NCI-H2029 (cell line): ENCODE results near the gene SPEM1.

ENCODE experiments used
- DNase-seq: peaks from one replicate; lab custom pipeline; 2025; lab: John Stamatoyannopoulos, UW

SPEM1 gene

DNA sequence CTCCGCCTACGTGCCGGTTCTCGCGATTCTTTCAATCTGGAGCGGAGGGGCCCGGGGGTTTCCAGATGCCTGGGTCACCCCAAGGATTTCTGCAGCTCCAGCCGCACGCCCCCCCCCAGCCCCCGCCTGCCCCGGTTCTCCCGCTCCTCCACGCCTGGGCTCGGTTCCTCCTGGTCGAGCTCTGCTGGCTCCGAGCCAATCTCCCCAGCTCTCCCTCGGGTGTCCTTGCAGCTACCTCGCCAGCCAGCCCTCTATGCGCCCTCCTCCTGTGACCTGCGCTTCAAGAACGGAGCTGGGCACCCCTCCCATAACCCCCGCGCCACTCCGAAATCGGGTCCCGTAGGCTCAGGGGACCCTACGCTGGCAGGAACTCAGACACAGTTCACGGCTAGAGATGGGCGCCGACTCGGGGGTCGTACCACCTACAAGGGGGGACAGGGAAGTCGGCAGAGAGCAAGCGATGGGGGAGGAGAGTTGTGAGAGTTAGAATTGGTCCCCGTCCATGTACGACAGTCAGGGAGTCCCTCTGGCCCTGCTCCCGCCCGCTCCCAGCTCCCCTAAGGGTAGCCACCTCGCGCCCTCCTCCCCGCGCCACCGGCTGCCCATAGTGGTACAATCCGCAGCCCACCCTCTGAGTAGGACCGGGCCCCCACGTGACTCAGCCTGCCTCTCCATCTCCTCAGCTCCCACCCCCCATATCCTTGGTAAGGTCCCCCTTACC lies 20.1 kb downstream of the SPEM1 start:
- DNase-seq: no peak

DNA sequence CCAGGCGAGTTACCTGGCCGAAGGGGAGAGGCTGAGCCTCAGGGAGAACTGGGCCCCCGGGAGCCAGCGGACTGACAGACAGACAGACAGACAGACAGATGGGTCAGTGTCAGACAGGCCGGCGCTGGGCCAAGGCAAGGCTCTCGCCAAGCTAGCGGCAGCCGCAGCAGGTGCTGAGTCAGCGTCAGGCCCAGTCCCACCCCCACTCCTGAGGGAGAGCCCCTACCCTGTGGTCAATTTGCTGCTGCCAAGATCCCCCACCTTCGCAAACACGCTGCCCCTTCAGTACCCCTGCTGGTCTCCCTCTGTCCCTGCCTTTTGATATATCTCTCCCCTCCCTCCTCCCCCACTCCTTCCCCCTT lies 20.7 kb downstream of the SPEM1 start:
- DNase-seq: no peak

DNA sequence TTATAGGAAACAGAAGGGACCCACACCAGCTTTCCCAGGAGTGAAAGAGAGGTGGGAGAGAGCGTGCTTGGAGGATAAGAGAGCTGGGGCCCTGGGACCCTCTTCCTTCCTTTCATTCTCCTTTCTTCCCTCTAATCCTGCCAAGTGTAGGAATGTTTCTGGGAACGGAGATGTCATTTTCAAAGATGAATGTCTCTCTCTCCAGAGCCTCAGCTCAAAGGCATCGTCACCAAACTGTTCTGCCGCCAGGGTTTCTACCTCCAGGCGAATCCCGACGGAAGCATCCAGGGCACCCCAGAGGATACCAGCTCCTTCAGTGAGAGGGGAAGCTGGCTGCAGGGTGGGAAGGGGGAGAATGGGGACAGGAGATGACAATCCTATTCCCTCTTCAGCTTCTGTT lies 21.1 kb downstream of the SPEM1 start:
- DNase-seq: no peak

DNA sequence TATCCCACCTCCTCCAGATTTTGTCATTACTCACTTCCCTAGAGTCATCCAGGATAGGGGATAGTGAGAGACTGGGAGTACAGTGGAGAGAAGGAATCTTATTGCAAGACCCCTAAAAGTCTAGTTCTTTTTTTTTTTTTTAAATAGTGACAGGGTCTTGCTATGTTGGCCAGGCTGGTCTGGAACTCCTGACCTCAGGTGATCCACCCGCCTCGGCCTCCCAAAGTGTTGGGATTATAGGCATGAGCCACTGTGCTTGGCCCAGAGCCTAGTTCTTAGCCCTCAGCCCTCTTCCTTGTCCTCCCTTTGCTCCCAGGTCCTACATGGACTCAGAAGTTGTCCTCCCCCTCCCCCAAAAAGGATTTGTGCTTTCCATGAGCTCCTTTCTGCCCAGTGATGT lies 22.0 kb downstream of the SPEM1 start:
- no peak for DNase-seq

DNA sequence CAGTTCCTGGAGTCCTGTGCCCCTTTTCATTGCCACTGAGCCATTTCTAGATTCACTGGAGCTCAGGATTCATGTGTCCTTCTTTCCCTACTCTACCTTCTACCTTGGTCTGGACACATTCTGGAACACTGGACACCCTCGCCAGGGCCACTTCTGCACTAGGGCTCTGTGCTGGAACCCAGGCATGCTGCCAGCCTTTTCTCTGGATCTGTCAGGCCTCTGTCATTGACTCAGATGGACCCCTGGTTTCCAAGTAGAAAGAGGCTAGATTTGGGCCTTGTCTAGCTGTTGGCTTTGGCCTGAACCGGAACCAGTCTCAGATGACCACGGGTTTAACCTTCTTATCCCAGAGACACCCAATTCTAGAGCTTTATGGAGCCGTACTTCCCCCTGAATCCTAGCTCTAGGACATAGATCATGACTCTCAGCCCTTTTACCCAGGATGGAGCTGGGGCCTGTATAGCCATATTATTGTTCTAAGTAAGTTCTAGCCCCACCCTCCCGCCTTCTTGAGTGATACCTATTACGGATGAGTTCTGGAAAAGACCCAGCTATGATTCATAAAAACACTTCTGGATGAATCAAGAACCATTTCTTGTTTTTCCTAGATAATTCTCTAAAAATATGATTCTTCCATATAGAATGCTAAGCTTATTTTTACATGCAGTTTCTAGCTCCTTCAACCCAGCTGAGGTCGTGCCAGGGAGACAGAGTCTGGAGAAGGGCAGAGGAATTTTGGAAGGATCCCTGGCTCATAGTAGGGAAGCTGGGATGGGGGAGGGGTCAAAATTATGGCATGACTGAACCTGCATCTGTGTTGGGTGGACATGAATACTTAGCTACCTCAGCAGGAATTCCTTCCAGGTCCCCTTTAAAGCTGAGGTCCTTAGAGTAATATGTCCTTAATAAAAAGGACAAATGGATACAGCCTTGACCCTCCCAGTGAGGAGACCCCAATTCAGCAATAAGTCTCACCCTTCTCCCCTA lies 23.7 kb downstream of the SPEM1 start:
- no peak for DNase-seq

DNA sequence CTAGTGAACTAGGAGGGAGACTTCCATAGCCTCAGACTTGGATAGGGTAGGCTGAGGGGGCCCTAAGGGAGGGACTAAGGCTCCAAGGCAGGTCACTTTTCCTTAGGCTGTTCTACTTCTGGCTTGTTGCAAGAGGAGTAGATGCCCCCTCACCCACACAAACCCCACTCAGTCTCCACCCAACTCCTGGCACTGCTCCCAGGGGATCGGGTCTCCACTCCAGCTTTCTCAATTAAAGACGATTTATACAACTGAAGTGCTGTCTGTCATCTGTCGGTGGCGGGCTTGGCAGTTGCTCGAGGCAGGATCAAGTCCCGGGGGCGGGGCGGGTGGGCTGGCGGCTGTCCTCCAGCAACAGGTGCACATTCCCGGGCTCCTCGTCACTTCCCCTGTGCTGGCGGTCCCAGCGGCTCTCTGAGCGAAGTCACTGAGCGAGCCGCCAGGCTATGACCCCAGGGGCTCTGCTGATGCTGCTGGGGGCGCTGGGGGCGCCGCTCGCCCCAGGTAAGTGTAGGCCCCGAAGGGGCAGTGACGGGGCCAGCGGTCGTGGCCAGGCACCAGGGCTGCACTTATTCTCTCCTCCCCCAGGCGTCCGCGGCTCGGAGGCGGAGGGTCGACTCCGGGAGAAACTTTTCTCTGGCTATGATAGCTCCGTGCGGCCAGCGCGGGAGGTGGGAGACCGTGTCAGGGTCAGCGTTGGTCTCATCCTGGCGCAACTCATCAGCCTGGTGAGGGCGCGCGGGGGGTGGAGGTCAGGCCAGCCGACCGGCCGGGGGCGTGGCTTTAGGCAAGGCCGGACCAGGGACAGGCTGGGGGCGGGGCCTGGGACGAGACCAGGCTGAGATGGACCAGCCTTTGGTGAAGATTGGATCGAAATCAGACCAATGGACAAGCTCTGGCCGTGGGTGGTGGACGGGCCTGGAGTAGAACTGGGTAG lies 24.8 kb downstream of the SPEM1 start, which contains the start of gene CHRNB1:
TSS of gene CHRNB1 (plus strand) at position 380 of the 937 bp plus-strand sequence. CDS start at position 447, 67 bp downstream.
- peak; percentile 12 for DNase-seq

DNA sequence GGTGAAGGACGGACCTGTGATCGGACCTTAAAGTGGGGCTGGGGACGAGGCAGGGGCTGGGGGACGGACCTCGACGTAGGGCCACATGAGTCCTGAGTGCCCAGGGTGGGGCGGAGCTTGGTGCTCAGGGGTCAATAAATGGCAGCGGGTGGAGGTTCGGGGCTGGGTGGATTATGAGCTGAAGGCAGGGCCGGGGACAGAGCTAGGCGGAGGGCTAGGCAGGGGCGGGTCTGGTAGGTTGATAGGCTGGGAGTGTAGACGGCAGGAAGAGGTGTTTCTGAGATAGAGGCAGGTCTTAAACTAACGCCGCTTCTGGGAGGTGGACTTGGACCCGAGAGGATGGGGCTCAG lies 25.5 kb downstream of the SPEM1 start:
- DNase-seq: no peak

DNA sequence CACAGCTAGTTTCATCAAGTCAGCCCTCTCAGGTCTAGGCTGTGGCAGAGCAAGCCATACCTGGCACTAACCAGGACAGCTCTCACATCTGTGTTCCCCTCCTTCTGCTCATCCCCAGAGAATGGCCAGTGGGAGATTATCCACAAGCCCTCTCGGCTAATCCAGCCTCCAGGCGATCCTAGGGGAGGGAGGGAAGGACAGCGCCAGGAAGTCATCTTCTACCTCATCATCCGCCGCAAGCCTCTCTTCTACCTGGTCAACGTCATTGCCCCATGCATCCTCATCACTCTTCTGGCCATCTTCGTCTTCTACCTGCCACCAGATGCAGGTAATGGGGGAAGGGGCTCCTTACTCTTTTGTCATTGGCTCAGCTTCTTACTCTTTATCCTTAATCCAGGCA lies 28.3 kb downstream of the SPEM1 start:
- DNase-seq: no peak

DNA sequence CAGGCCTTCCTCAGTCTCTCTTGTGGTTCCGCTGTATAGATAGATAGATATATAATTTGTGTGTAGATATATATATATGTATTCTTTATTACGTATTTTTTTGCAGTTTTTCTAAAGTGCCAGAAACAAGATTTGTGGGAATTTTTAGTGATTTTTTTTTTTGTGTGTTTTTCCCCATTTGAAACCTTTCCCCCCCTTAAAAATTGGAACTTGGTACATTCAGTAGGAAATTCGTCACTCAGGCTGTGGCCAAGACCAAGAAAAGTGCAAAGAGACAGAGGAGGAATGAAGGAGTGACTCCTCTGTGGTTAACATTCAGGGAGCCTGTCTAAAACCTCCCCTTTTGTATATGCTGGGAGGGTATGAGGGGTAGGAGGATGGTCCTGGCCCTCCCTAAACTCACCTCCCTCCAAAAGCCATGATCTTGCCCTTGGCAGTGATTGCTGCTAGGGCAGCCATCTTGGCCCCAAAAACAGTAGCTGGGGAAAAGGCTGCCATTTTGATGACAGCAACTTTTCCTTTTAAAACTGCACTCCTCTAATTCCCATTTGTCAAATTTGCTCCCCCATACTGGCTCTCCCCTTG lies 39.9 kb downstream of the SPEM1 start:
- no peak for DNase-seq

DNA sequence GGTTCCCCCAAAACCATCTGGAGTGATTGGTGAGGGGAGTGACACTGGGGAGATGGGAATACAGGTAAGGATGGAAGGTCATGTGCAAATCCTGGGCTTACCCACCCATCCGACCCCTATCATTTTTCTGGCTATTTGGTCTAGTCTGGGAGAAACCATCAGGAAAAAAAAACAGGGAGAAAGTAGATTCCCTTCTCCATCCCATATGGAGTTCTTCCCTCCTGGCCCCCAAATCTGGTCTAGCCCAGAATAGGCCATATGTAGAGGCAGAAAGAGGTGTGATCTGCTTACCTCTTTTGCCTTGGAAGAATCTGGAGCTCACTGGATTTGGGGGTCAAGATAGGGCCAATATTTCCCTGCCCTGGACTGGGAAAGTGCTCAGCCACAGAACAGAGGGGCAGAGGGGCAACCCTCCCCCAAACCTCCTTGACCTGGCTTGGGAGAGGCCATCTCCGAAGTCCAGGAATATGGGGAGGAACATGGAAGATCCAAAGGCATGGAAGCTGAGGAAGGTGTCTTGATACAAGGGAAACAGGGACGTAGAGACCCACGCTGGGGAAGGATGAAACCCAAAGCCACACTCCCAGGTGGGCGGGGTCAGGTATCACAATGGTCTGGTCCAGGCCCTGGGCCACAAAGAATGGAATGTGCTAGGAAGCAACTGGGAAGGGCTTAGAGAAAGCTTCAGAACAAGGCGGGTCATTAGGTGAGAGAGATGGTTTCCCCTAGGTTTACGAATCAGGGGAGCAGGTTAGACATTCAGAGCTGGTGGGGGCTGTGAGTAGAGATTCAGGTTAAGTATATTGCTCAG lies 40.9 kb downstream of the SPEM1 start:
- no peak for DNase-seq

DNA sequence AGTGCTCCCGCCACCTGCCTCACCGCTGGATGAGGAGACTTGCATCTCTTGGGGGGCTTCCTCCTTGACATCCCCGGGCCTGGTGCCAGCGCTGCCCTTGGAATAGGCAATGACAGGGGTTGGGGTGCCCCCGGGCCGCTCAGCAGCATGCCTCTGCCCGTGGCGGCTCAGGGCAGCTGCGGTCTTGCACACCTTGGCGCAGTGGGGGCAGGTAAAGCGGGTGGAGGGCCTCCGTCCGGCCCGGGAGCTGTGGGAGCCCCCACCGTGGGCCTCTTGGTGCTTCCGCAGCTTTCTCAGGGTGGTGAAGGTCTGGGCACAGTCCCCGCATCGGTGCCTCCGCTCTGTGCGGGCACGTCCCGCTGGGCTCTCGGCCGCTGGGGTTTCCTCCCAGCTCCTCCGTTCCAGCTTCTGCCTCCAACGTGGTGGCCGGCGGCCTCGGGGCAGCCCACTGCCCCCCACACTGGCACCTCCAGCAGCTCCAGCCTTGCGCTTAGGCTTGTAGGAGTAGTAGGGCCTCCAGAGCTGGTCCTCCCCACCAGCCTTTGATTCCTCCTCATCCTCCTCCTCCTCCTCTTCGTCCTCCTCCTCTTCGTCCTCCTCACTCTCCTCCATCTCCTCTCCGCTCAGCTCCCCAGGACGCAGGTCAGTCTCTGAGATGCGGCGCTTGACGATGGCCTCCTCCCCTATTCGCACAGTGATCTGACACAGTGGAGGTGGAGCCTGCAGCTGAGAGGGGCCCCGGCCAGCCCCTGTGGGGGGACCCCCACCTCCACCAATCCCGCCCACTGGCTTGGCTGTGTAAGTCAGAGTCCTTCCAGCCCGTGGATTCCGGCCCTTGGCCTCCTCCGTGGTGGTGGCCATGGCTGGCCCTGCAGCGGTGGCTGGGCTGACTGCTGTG lies 42.6 kb downstream of the SPEM1 start:
- DNase-seq: no peak

DNA sequence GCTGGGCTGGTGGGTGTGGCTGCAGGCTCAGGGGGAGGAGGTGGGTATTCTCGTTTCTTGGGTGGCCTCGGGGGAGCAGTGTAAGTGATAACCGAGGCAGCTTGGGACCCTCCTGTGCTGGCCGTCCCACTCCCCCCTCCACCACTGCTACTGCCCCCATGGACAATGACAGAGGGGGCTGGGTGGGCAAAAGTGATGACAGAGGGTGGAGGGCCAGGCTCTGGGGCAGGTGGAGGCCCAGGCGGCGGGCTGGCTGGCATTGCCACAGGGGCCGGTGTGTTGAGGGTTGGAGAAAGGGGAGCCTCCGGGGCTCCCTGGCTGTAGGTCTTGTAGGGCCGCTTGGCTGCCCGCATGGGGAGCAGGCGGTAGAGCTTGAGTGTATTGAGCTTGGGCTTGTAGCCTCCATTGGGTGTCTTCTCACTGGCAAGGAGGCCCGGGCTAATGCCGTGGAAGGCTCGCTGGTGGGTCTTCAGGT lies 43.3 kb downstream of the SPEM1 start:
- no peak for DNase-seq

DNA sequence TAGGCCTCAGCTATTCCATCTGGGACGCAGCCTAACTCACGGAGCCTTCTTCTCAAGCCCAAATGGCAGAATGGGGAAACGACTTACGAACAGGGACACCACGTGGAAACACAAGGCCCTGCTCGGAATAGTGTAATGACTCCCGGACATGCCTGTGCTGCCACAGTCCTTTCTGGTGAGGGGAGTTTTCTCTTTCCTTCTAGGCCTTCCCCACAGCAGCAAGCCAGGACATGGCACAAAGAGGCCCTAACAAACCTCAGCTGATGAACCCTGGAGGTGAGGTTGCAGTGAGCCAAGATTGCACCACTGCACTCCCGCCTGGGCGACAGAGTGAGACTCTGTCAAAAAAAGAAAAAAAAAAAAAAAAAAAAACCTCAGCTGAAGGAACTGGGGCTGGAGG lies 44.0 kb downstream of the SPEM1 start:
- no peak for DNase-seq

DNA sequence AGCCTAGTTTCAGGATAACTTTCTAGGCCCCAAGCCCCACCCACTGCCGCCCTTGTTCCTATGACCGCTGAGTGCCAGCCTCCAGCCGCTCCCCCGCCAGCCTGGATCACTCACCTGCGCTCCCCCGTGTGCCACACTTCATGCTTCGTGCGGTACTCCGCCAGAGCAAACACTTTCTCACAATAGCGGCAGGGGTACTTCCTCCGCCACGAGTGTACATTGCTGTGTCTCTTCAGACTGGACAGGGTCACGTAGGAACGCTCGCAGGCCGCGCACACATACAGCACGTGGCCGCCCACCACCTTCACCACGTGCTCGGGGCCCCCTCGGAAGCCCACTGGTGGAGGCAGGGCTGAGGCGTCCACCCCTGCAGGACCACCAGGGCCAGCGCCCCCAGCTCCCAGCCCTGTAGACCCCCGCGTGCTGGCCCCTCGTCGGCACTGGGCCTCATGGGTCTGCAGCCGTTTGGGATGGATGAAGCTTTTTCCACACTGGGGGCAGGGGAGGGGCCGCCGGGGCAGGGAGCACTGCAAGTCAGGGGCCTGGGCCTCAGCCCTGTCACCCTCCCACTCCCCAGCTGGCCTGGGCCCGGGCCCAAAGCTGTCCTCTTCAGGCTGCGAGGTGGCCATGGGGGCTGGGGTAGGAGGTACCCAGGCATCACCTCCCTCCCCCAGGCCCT lies 45.6 kb downstream of the SPEM1 start:
- DNase-seq: no peak

DNA sequence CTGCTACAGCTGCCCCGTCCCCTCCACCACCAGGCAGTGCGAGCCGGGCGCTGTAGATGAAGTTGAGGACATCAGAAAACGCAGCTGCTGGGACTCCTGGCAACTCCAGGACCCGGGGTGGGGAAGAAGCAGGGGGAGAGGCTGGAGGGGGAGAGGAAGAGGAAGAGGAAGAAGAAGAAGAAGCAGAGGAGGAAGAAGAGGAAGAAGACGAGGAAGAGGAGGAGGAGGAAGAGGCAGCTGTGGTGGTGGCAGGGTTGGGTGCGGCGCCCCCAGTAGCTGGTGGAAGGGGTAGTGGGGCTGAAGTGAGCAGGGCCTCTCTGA lies 46.2 kb downstream of the SPEM1 start:
- DNase-seq: no peak

DNA sequence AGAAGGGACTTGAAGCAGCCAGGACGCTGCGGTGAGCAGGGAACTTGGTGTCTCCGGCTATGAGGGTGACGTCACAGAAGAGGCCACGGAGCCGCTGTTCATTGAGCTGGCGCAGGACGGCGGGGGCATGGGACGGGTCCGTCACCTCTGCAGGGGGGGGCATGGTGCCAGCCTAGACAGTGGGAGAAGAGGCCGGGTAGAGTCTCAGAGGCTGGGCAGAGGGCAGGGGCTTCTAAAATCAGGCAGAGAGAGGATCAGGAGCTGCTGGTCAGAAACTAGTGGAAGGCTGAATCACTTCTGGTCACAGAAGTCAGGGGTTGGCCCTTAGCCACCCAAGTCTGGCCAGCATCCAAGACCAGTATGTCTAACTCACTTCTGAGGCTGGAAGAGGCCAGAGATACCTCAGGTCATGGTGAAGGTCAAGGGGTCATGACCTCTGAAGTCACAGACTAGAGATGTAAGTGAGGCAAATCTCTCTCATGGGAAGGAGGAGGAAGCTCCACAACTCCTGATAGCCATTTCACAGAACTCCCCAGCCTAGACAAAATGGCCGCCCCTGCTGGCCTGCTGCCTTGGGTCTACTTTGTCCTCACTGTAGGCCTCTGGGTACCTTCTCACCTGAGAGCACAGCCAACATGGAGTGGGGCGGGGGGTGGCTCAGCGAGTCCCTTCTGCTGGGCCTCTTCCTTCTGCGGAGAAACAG lies 46.7 kb downstream of the SPEM1 start:
- DNase-seq: no peak

DNA sequence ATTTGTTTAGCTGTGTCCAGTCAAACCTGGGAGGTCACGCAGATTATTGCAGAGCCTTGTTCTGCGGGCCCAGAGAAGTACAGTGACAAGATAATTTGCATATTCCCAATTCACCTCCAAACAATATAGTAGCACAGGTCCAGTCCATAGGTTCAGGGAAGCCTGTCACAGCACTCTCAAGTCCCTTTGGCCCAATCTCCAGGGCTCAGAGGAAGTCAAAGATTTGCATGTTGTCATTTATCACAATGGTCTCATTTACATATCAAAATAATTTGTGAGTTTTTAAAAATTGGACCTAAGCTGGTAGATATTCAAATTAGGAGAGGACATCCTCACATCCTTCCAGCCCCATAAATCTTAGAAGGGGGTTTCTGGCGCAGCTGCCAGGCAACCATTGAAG lies 47.4 kb downstream of the SPEM1 start:
- no peak for DNase-seq

DNA sequence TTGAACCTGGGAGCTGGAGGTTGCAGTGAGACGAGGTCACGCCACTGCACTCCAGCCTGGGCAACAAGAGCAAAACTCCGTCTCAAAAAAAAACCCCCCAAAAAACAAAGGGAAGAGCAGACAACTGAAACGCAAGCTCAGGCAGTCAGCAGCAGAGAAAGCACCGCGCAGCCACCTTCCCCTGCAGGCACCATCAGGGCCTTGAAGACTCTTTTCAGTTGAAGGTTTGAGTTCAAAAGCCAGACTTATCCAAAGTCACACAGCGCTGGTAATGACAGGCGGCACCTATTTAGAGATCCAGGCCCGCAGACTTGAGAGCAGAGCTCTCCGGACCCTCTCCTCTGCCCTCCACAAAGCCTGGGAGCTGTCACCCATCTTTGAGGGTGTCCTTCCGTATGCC lies 48.2 kb downstream of the SPEM1 start:
- no peak for DNase-seq
